HEK293 (cell line): ENCODE measurements around the gene EGFL8.
"Not testable (repeated sequence)": the region's sequence is repeated elsewhere in the genome, so short reads cannot be mapped to it uniquely, and the experiment has no call there.

ENCODE experiments used
- CTCF ChIA-PET: fragments of 350-600 bp; formaldehyde crosslinking; extraction: SDS; loops from one replicate; lab custom pipeline; 2021; ENCODE audit warnings: antibody characterized with exemption; lab: Yijun Ruan, JAX
- POLR2A ChIA-PET: fragments of 300-600 bp; formaldehyde crosslinking; extraction: SDS; loops from one replicate; lab custom pipeline; 2020; ENCODE audit warnings: antibody characterized with exemption, inconsistent platforms; lab: Yijun Ruan, JAX
- H3K27ac ChIP-seq: fragments of 200-500 bp; sonication (Bioruptor generic); 2 replicates; pipeline ENCODE4 v1.5.1; 2014; ENCODE audit warnings: low read depth, low read length, control low read depth, inconsistent platforms; ENCODE audit errors: extremely low read depth
- H3K36me3 ChIP-seq, 2 experiments: fragments of 200-500 bp in 1 of 2; sonication (Bioruptor generic) in 1 of 2; 1 replicate in 1 of 2; 2 replicates in 1 of 2; pipeline ENCODE4 v1.5.1; 2014 to 2017; ENCODE audit warnings: inconsistent platforms in 2 of 2, low read length in 2 of 2; ENCODE audit not compliant: control insufficient read depth in 2 of 2, insufficient read depth in 1 of 2
- H3K4me1 ChIP-seq: fragments of 200-500 bp; sonication (Bioruptor generic); 2 replicates; pipeline ENCODE4 v1.5.1; 2014; ENCODE audit warnings: mild to moderate bottlenecking, low read length, inconsistent platforms; ENCODE audit not compliant: control insufficient read depth, insufficient read depth
- H3K4me3 ChIP-seq: 2 replicates; pipeline ENCODE4 v1.5.1; 2011; ENCODE audit warnings: low read depth, mild to moderate bottlenecking, control low read depth, low read length, moderate library complexity
- H3K9me3 ChIP-seq: fragments of 200-500 bp; sonication (Bioruptor generic); 2 replicates; pipeline ENCODE4 v1.5.1; 2014; ENCODE audit warnings: low read depth, low read length, inconsistent platforms; ENCODE audit not compliant: control insufficient read depth, insufficient read depth
- KLF7 ChIP-seq: fragments of 450-650 bp; formaldehyde crosslinking; IDR thresholded peaks from 2 replicates; pipeline ENCODE4 v1.5.1; 2016; ENCODE audit warnings: missing biosample characterization, missing genetic modification characterization, borderline replicate concordance
- OVOL3 ChIP-seq: fragments of 450-650 bp; formaldehyde crosslinking; IDR thresholded peaks from 2 replicates; pipeline ENCODE4 v1.5.1; 2016; ENCODE audit warnings: missing biosample characterization, missing genetic modification characterization
- SP3 ChIP-seq: fragments of 450-650 bp; formaldehyde crosslinking; IDR thresholded peaks from 2 replicates; pipeline ENCODE4 v1.5.1; 2016; ENCODE audit warnings: missing biosample characterization, missing genetic modification characterization
- ZFP3 ChIP-seq: fragments of 450-650 bp; formaldehyde crosslinking; IDR thresholded peaks from 2 replicates; pipeline ENCODE4 v1.5.1; 2016; ENCODE audit warnings: low read depth, missing biosample characterization, missing genetic modification characterization
- ZFP37 ChIP-seq: fragments of 450-650 bp; formaldehyde crosslinking; IDR thresholded peaks from 2 replicates; pipeline ENCODE4 v1.5.1; 2016; ENCODE audit warnings: missing biosample characterization, missing genetic modification characterization
- ZNF121 ChIP-seq: fragments of 450-650 bp; formaldehyde crosslinking; IDR thresholded peaks from 2 replicates; pipeline ENCODE4 v1.5.1; 2016; ENCODE audit warnings: missing biosample characterization, missing genetic modification characterization
- ZNF138 ChIP-seq: fragments of 450-650 bp; formaldehyde crosslinking; IDR thresholded peaks from 2 replicates; pipeline ENCODE4 v1.5.1; 2016; ENCODE audit warnings: missing biosample characterization, missing genetic modification characterization, borderline replicate concordance
- ZNF140 ChIP-seq: fragments of 450-650 bp; formaldehyde crosslinking; IDR thresholded peaks from 2 replicates; pipeline ENCODE4 v1.5.1; 2016; ENCODE audit warnings: missing biosample characterization, missing genetic modification characterization
- ZNF146 ChIP-seq: fragments of 450-650 bp; formaldehyde crosslinking; IDR thresholded peaks from 2 replicates; pipeline ENCODE4 v1.5.1; 2016; ENCODE audit warnings: missing biosample characterization, missing genetic modification characterization
- ZNF19 ChIP-seq: fragments of 450-650 bp; formaldehyde crosslinking; IDR thresholded peaks from 2 replicates; pipeline ENCODE4; 2016; ENCODE audit warnings: missing biosample characterization, missing genetic modification characterization, low read depth
- ZNF266 ChIP-seq: fragments of 450-650 bp; formaldehyde crosslinking; IDR thresholded peaks from 2 replicates; pipeline ENCODE4 v1.5.1; 2016; ENCODE audit warnings: missing biosample characterization, missing genetic modification characterization, low read depth
- ZNF274 ChIP-seq, 2 experiments: fragments of 200-500 bp in 1 of 2; fragments of 450-650 bp in 1 of 2; sonication (Bioruptor generic) in 1 of 2; formaldehyde crosslinking in 1 of 2; IDR thresholded peaks; 2 replicates each; pipeline versions ENCODE4 v1.5.1 to v1.6.1; 2014 to 2016; ENCODE audit warnings: borderline replicate concordance in 1 of 2, inconsistent platforms in 1 of 2, low read length in 1 of 2, missing biosample characterization in 1 of 2, missing genetic modification characterization in 1 of 2
- ZNF292 ChIP-seq: fragments of 450-650 bp; formaldehyde crosslinking; IDR thresholded peaks from 2 replicates; pipeline ENCODE4 v1.5.1; 2016; ENCODE audit warnings: low read depth, missing biosample characterization, missing genetic modification characterization, borderline replicate concordance
- ZNF394 ChIP-seq: fragments of 450-650 bp; formaldehyde crosslinking; IDR thresholded peaks from 2 replicates; pipeline ENCODE4 v1.5.1; 2016; ENCODE audit warnings: missing biosample characterization, missing genetic modification characterization, mild to moderate bottlenecking, moderate library complexity, borderline replicate concordance
- ZNF404 ChIP-seq: fragments of 450-650 bp; formaldehyde crosslinking; IDR thresholded peaks from 2 replicates; pipeline ENCODE4 v1.5.1; 2017; ENCODE audit warnings: missing biosample characterization, missing genetic modification characterization
- ZNF426 ChIP-seq: fragments of 450-650 bp; formaldehyde crosslinking; IDR thresholded peaks from 2 replicates; pipeline ENCODE4 v1.5.1; 2017; ENCODE audit warnings: missing biosample characterization, missing genetic modification characterization, mild to moderate bottlenecking, inconsistent platforms, moderate library complexity
- ZNF433 ChIP-seq: fragments of 450-650 bp; formaldehyde crosslinking; IDR thresholded peaks from 2 replicates; pipeline ENCODE4 v1.5.1; 2016; ENCODE audit warnings: missing biosample characterization, missing genetic modification characterization, low read depth
- ZNF530 ChIP-seq: fragments of 450-650 bp; formaldehyde crosslinking; IDR thresholded peaks from 2 replicates; pipeline ENCODE4 v1.5.1; 2016; ENCODE audit warnings: low read depth, missing biosample characterization, missing genetic modification characterization
- ZNF555 ChIP-seq: fragments of 450-650 bp; formaldehyde crosslinking; conservative IDR thresholded peaks from 2 replicates; pipeline ENCODE4 v1.5.1; 2017; ENCODE audit warnings: missing biosample characterization, mild to moderate bottlenecking, missing genetic modification characterization, inconsistent platforms
- ZNF558 ChIP-seq: fragments of 450-650 bp; formaldehyde crosslinking; IDR thresholded peaks from 2 replicates; pipeline ENCODE4 v1.5.1; 2016; ENCODE audit warnings: missing biosample characterization, missing genetic modification characterization
- ZNF560 ChIP-seq: fragments of 450-650 bp; formaldehyde crosslinking; IDR thresholded peaks from 2 replicates; pipeline ENCODE4 v1.5.1; 2017; ENCODE audit warnings: missing biosample characterization, missing genetic modification characterization, borderline replicate concordance
- ZNF623 ChIP-seq: fragments of 450-650 bp; formaldehyde crosslinking; IDR thresholded peaks from 2 replicates; pipeline ENCODE4 v1.5.1; 2016; ENCODE audit warnings: missing biosample characterization, missing genetic modification characterization
- ZNF654 ChIP-seq: fragments of 450-650 bp; formaldehyde crosslinking; IDR thresholded peaks from 2 replicates; pipeline ENCODE4 v1.5.1; 2016; ENCODE audit warnings: low read depth, missing biosample characterization, missing genetic modification characterization
- ZNF664 ChIP-seq: fragments of 450-650 bp; formaldehyde crosslinking; IDR thresholded peaks from 2 replicates; pipeline ENCODE4 v1.5.1; 2016; ENCODE audit warnings: missing biosample characterization, missing genetic modification characterization
- ZNF791 ChIP-seq: fragments of 450-650 bp; formaldehyde crosslinking; IDR thresholded peaks from 2 replicates; pipeline ENCODE4 v1.5.1; 2016; ENCODE audit warnings: missing biosample characterization, missing genetic modification characterization
- ZXDB ChIP-seq: fragments of 450-650 bp; formaldehyde crosslinking; IDR thresholded peaks from 2 replicates; pipeline ENCODE4 v1.5.1; 2016; ENCODE audit warnings: missing biosample characterization, missing genetic modification characterization
- TF ChIP-seq, protein P1 (sequence below): fragments of 450-650 bp; formaldehyde crosslinking; conservative IDR thresholded peaks from 2 replicates; pipeline ENCODE4 v1.5.1; 2016; ENCODE audit warnings: low read depth, missing biosample characterization, missing genetic modification characterization
- TF ChIP-seq, protein P2 (sequence below): fragments of 450-650 bp; formaldehyde crosslinking; IDR thresholded peaks from 2 replicates; pipeline ENCODE4 v1.5.1; 2016; ENCODE audit warnings: missing biosample characterization, missing genetic modification characterization

EGFL8 gene

GRCh38 chr6:32210191-32210601 is 45.8 kb downstream of the EGFL8 start (continued):
- TF ChIP-seq ZNF274 (IDR thresholded peaks at IDR 0.05; ENCODE audit: low read length) (no peak), ZNF274 (tag by site-specific recombination; IDR thresholded peaks at IDR 0.05; ENCODE audit: borderline replicate concordance) (no peak)

DNA sequence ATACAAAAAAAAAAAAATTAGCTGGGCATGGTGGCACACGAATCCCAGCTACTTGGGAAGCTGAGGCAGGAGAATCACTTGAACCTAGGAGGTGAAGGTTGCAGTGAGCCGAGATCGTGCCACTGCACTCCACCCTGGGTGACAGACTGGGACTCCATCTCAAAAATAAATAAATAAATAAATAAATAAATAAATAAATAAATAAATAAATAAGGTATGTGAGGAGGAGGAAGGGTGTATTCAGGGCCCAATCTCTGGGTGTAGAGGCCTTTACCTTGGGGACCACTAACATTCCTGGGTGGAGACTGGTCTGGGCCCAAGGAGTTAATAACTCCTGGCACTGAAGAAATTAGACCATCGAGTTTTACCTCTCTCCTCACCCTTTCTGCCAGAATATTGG is 47.0 kb downstream of the EGFL8 start:
- H3K36me3 ChIP-seq, H3K4me3 ChIP-seq, H3K4me1 ChIP-seq, H3K9me3 ChIP-seq, H3K27ac ChIP-seq: not testable (repeated sequence)
- ChIA-PET CTCF (interaction anchor here (0.6 to 1.4 kb wide), 2 partner anchors 135 to 202 kb away, joined by 5 read pairs; no protein-coding TSS in a partner anchor), POLR2A (interaction anchor here (1.0 kb wide), 1 partner anchor 21 kb away, joined by 3 read pairs; the partner anchor contains the start of gene PBX2)
- TF ChIP-seq ZNF560 (peak; percentile 87; the same call in 1 of the 2 replicates), ZNF394 (tag by site-specific recombination) (peak; percentile 98), ZNF791 (tag by site-specific recombination) (peak; percentile 84; the same call in 1 of the 2 replicates), ZNF138 (peak; percentile 96; the same call in 1 of the 2 replicates), ZNF146 (tag by site-specific recombination) (peak; percentile 8; the same call in 1 of the 2 replicates), ZNF530 (0 out of 2 replicates have a peak, but pooled peaks have one; percentile 56), ZNF664 (tag by site-specific recombination) (peak; percentile 83), ZNF433 (tag by site-specific recombination) (peak; percentile 90), ZNF555 (peak; percentile 93), ZNF558 (peak; percentile 87), ZNF140 (peak; percentile 92; the same call in 1 of the 2 replicates), ZNF19 (tag by site-specific recombination) (0 out of 2 replicates have a peak, but pooled peaks have one; percentile 64), ZNF292 (tag by site-specific recombination) (peak; percentile 82; the same call in 1 of the 2 replicates), ZNF654 (tag by site-specific recombination) (peak; percentile 57), ZNF426 (tag by site-specific recombination) (peak; percentile 94), ZNF121 (tag by site-specific recombination) (peak; percentile 35; the same call in 1 of the 2 replicates), ZNF266 (tag by site-specific recombination) (peak; percentile 68), ZFP37 (tag by site-specific recombination) (peak; percentile 89), KLF7 (tag by site-specific recombination) (0 out of 2 replicates have a peak, but pooled peaks have one; percentile 58), ZFP3 (tag by site-specific recombination) (0 out of 2 replicates have a peak, but pooled peaks have one; percentile 23), ZXDB (tag by site-specific recombination) (peak; percentile 78), ZNF623 (tag by site-specific recombination) (peak; percentile 85), SP3 (tag by site-specific recombination) (peak; percentile 19; the same call in 1 of the 2 replicates), OVOL3 (peak; percentile 50; the same call in 1 of the 2 replicates), ZNF404 (tag by site-specific recombination) (peak; percentile 71; the same call in 1 of the 2 replicates)
- TF ChIP-seq, protein P1, sequence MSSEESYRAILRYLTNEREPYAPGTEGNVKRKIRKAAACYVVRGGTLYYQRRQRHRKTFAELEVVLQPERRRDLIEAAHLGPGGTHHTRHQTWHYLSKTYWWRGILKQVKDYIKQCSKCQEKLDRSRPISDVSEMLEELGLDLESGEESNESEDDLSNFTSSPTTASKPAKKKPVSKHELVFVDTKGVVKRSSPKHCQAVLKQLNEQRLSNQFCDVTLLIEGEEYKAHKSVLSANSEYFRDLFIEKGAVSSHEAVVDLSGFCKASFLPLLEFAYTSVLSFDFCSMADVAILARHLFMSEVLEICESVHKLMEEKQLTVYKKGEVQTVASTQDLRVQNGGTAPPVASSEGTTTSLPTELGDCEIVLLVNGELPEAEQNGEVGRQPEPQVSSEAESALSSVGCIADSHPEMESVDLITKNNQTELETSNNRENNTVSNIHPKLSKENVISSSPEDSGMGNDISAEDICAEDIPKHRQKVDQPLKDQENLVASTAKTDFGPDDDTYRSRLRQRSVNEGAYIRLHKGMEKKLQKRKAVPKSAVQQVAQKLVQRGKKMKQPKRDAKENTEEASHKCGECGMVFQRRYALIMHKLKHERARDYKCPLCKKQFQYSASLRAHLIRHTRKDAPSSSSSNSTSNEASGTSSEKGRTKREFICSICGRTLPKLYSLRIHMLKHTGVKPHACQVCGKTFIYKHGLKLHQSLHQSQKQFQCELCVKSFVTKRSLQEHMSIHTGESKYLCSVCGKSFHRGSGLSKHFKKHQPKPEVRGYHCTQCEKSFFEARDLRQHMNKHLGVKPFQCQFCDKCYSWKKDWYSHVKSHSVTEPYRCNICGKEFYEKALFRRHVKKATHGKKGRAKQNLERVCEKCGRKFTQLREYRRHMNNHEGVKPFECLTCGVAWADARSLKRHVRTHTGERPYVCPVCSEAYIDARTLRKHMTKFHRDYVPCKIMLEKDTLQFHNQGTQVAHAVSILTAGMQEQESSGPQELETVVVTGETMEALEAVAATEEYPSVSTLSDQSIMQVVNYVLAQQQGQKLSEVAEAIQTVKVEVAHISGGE (tag by site-specific recombination) = peak; percentile 79
- TF ChIP-seq, protein P2, sequence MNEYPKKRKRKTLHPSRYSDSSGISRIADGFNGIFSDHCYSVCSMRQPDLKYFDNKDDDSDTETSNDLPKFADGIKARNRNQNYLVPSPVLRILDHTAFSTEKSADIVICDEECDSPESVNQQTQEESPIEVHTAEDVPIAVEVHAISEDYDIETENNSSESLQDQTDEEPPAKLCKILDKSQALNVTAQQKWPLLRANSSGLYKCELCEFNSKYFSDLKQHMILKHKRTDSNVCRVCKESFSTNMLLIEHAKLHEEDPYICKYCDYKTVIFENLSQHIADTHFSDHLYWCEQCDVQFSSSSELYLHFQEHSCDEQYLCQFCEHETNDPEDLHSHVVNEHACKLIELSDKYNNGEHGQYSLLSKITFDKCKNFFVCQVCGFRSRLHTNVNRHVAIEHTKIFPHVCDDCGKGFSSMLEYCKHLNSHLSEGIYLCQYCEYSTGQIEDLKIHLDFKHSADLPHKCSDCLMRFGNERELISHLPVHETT (tag by site-specific recombination) = peak; percentile 57; the same call in 1 of the 2 replicates
